Astrocyte of the spinal cord (primary cell): ENCODE results near the gene RPGR.

Source experiments
- DNase-seq: peaks from one replicate; pipeline ENCODE4 v3.0.0; 2011; ENCODE audit warnings: low read depth, low spot score
- H3K4me3 ChIP-seq: 2 replicates; pipeline ENCODE4 v1.5.1; 2011; ENCODE audit warnings: low read depth, mild to moderate bottlenecking, low read length, moderate library complexity
- CTCF ChIP-seq: IDR thresholded peaks from 2 replicates; pipeline ENCODE4 v1.5.1; 2012; ENCODE audit warnings: low read depth, mild to moderate bottlenecking, low read length, inconsistent platforms
- in situ Hi-C: cut with HindIII; loops from 2 replicates; pipeline ENCODE4 v1.10.0; 2017; ENCODE audit warnings: low sequenced_read_pairs

RPGR gene

DNA sequence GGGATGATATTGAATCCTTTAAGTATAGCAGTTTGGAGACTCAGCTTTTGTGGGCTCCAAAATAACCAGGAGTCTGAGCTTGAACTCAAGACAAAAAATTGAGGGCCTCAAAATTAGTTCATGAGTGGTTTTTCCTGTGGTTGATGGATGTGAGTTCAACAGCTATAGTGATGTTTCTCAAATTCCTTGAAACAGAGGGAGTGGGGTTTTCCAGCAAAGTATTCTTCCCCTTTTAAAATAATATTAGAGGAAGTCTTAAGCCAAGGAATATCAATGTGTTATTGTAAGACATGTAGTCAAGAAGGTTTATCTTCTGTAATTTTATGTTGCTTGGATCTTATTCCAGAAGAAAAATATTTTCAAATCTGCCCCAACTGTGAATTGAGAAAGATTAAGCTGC lies 35.7 kb upstream of the RPGR start:
- DNase-seq: no peak
- TF ChIP-seq CTCF: no peak
- H3K4me3 ChIP-seq: no peak overlapping the region
- in situ Hi-C loops: no loop called here

GRCh38 chrX:38357747-38358673 lies 30.7 kb upstream of the RPGR start:
- in situ Hi-C loops: no loop called here
- H3K4me3 ChIP-seq: no peak overlapping the region
- no peak for DNase-seq
- no peak for TF ChIP-seq CTCF

DNA sequence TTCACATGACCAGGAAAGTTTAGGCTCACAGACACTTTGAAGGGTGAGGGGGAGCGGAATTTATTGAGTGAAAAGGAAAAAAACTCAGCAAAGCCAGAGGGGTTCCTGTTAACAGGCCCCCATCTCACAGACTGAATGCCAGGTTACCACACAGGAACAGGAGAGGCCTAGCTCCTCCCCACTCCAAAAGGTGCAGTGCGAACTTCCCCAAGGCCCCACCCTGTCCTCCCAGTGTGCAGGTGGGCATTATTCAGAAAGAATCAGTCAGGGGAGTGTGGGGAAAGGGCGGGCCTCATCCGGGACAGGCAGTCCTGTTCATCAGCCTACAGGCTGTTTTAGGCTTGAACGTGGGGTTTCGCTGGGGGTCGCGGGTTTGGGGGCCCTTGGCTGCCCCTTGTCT lies 29.1 kb upstream of the RPGR start:
- in situ Hi-C loops: no loop called here
- no peak for DNase-seq
- H3K4me3 ChIP-seq: no peak overlapping the region
- TF ChIP-seq CTCF: no peak

GRCh38 chrX:38352362-38352761 lies 25.1 kb upstream of the RPGR start, which contains the start of gene OTC:
OTC (plus strand) TSS chrX:38352604; CDS start chrX:38352697, 93 bp downstream.
- TF ChIP-seq CTCF: no peak
- no peak for DNase-seq
- no peak within 1 kb of the TSS for H3K4me3 ChIP-seq
- in situ Hi-C loops: no loop called here

DNA sequence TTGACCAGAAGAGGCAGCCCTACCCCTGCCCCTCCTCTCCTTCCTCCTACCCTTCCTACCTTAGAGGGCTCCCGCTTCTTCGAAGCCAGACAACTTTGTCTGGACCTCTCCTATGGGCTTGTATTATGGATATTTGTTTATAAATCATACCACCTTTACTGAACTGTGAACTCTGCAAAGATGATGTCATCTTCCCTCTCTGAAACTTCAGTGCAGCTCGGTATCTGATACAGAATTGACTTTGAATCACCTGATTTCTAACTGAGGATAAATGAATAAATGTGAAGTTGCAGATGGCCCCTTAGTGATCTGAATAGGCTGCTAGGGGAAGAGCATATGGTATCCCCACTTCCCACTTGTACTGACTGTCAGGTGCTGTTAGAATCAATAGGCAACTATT lies 24.0 kb upstream of the RPGR start:
- TF ChIP-seq CTCF: no peak
- DNase-seq: no peak
- no peak overlapping the region for H3K4me3 ChIP-seq
- in situ Hi-C loops: no loop called here

DNA sequence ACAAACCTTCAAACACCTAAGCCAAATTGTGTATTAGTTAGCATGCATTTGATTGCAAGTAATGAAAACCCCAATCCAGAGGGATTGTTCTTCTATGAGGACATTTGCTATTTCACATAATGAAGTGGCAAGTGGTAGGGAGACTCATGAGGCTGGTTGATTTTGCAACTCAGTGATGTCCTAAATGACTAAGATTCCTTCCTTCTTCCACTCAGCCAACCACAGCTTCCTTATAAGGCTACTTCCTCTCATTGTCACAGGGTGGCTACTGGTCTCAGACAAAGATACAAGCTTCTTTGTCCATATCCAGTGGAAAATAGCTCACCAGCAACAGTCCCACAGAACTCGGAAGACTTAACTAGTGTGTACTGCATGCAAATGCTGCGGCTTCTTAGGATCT lies 19.8 kb upstream of the RPGR start:
- TF ChIP-seq CTCF: no peak
- no peak overlapping the region for H3K4me3 ChIP-seq
- in situ Hi-C loops: no loop called here
- DNase-seq: peak; percentile 49
